K562 (cell line): ENCODE data around the gene GALK2. TPM values are rescaled to one million over a fixed set of nuclear protein-coding genes. Genes with fewer than 3 reads are reported as not detected.

Source experiments
- ATAC-seq: fragments of 200-7000 bp; cut with Tn5 transposase; 3 replicates; pipeline ENCODE4 v1.9.1; 2020; ENCODE audit warnings: moderate library complexity
- BruUV-seq: library from RNA; stranded (reverse); fragments of 400-500 nt; replicated peaks from 2 replicates; lab custom pipeline; 2021; lab: Mats Ljungman, UMichigan
- CTCF ChIA-PET: fragments of 300-600 bp; formaldehyde crosslinking; extraction: SDS; loops from one replicate; lab custom pipeline; 2021; ENCODE audit warnings: low intra/inter-chr PET ratio; lab: Yijun Ruan, JAX
- POLR2A ChIA-PET: fragments of 300-600, 350-650 bp; sonication (Branson Sonifier 250); formaldehyde crosslinking; extraction: SDS; loops from one replicate; lab custom pipeline; 2021; ENCODE audit warnings: antibody characterized with exemption, inconsistent platforms; lab: Yijun Ruan, JAX
- DNase-seq, 4 experiments: peaks; one replicate each; pipeline versions ENCODE4 v3.0.0 to v3.0.0-alpha.2; 2011 to 2018; ENCODE audit warnings: low spot score in 3 of 4, mixed read lengths in 3 of 4; ENCODE audit errors: extremely low read depth in 1 of 4
- FAIRE-seq: peaks from 2 replicates; lab custom pipeline; 2011; peaks lifted over from hg19 to GRCh38; lab: Jason Lieb, UNC
- H2AFZ ChIP-seq: 2 replicates; pipeline ENCODE4 v1.6.0; 2011; ENCODE audit warnings: low read depth, low read length, control low read depth, inconsistent platforms
- H3K27ac ChIP-seq: fragments of 200-600 bp; 3 replicates; pipeline ENCODE4 v1.8.0; 2011; ENCODE audit warnings: low read depth, mild to moderate bottlenecking, control low read depth, inconsistent platforms, low read length, moderate library complexity, mixed read lengths; ENCODE audit errors: extremely low read depth
- H3K27me3 ChIP-seq, 2 experiments: fragments of 300-600 bp in 1 of 2; 2 replicates in 1 of 2; 3 replicates in 1 of 2; pipeline versions ENCODE4 v1.6.0 to v1.8.0; 2011; ENCODE audit warnings: inconsistent platforms in 2 of 2, low read length in 2 of 2, mild to moderate bottlenecking in 1 of 2, mixed read lengths in 1 of 2, moderate library complexity in 1 of 2; ENCODE audit not compliant: control insufficient read depth in 2 of 2, insufficient read depth in 2 of 2
- H3K36me3 ChIP-seq: fragments of 300-600 bp; 3 replicates; pipeline ENCODE4 v1.8.0; 2011; ENCODE audit warnings: mild to moderate bottlenecking, low read length, inconsistent platforms; ENCODE audit not compliant: control insufficient read depth, insufficient read depth
- H3K4me1 ChIP-seq, 2 experiments: fragments of 200-600 bp in 1 of 2; replicated peaks in 1 of 2; 2 replicates in 1 of 2; 3 replicates in 1 of 2; pipeline versions ENCODE4 v1.5.1 to v1.8.0; 2011; ENCODE audit warnings: inconsistent platforms in 2 of 2, low read length in 2 of 2, mild to moderate bottlenecking in 1 of 2, mixed read lengths in 1 of 2, moderate library complexity in 1 of 2; ENCODE audit not compliant: control insufficient read depth in 2 of 2, insufficient read depth in 2 of 2
- H3K4me2 ChIP-seq: 2 replicates; pipeline ENCODE4 v1.6.1; 2011; ENCODE audit warnings: low read length, control low read depth, inconsistent platforms, mixed read lengths; ENCODE audit not compliant: insufficient read depth
- H3K4me3 ChIP-seq: fragments of 200-600 bp; sonication (generic), shearing (Covaris generic); 2 replicates; pipeline ENCODE4 v1.5.1; 2016; ENCODE audit warnings: control low read depth, inconsistent platforms
- H3K79me2 ChIP-seq: fragments of 200-600 bp; 3 replicates; pipeline ENCODE4 v1.8.0; 2011; ENCODE audit warnings: low read length, inconsistent platforms; ENCODE audit not compliant: control insufficient read depth, insufficient read depth
- H3K9ac ChIP-seq, 2 experiments: 2 replicates each; pipeline versions ENCODE4 v1.6.0 to v1.6.1; 2011; ENCODE audit warnings: low read depth in 2 of 2, low read length in 2 of 2, control low read depth in 1 of 2, inconsistent platforms in 1 of 2, mild to moderate bottlenecking in 1 of 2, mixed read lengths in 1 of 2; ENCODE audit not compliant: insufficient read depth in 1 of 2
- H3K9me1 ChIP-seq: one replicate; pipeline ENCODE4 v1.6.0; 2011; ENCODE audit warnings: inconsistent platforms, mild to moderate bottlenecking, low read length, moderate library complexity; ENCODE audit not compliant: control insufficient read depth, insufficient read depth
- H3K9me3 ChIP-seq: replicated peaks from 2 replicates; pipeline ENCODE4 v1.5.1; 2011; ENCODE audit warnings: low read depth, low read length, inconsistent platforms; ENCODE audit not compliant: control insufficient read depth, insufficient read depth
- H4K20me1 ChIP-seq: replicated peaks from 2 replicates; pipeline ENCODE4 v1.6.1; 2011; ENCODE audit warnings: low read length, inconsistent platforms, mixed read lengths; ENCODE audit not compliant: control insufficient read depth, insufficient read depth
- BHLHE40 ChIP-seq: IDR thresholded peaks from 2 replicates; pipeline ENCODE4 v1.6.1; 2011; ENCODE audit warnings: low read length, improper control_type of control experiment
- BRF1 ChIP-seq: IDR thresholded peaks from 3 replicates; pipeline ENCODE4 v1.6.1; 2011; ENCODE audit warnings: borderline replicate concordance, mild to moderate bottlenecking; ENCODE audit not compliant: insufficient read length; ENCODE audit errors: extremely low read depth
- CEBPG ChIP-seq, 3 experiments: fragments of 200-800 bp in 1 of 3; sonication (Bioruptor generic) in 1 of 3; sonication (generic) in 1 of 3; formaldehyde crosslinking in 1 of 3; IDR thresholded peaks in 2 of 3; conservative IDR thresholded peaks in 1 of 3; 2 replicates each; pipeline versions ENCODE4 v1.6.1 to v1.8.0; 2016 to 2022; ENCODE audit warnings: missing compliant biosample characterization in 2 of 3, missing genetic modification characterization in 2 of 3, mild to moderate bottlenecking in 1 of 3, missing genetic modification reagents in 1 of 3
- CGGBP1 ChIP-seq: fragments of 250-450 bp; sonication (Bioruptor Pico); IDR thresholded peaks from 2 replicates; pipeline ENCODE4 v1.9.0; 2021; ENCODE audit warnings: mild to moderate bottlenecking
- E2F4 ChIP-seq: sonication (generic); formaldehyde crosslinking; IDR thresholded peaks from 2 replicates; pipeline ENCODE4 v1.8.0; 2022; ENCODE audit warnings: mild to moderate bottlenecking, low read depth, missing genetic modification reagents
- HMGXB4 ChIP-seq: sonication (generic); formaldehyde crosslinking; IDR thresholded peaks from 2 replicates; pipeline ENCODE4 v1.8.1; 2023; ENCODE audit warnings: mild to moderate bottlenecking, missing genetic modification reagents
- KAT2B ChIP-seq: IDR thresholded peaks from one replicate; pipeline ENCODE4 v1.6.1; 2012; ENCODE audit warnings: low read depth, mild to moderate bottlenecking, control low read depth, inconsistent platforms, low read length, moderate library complexity
- MAFF ChIP-seq: IDR thresholded peaks from 2 replicates; pipeline ENCODE4 v1.6.1; 2012; ENCODE audit warnings: low read length, improper control_type of control experiment
- NR4A1 ChIP-seq, 2 experiments: fragments of 250-450 bp in 1 of 2; fragments of 450-650 bp in 1 of 2; sonication (Bioruptor Pico) in 1 of 2; IDR thresholded peaks; 2 replicates each; pipeline versions ENCODE4 v1.4.0 to v1.6.1; 2016 to 2020; ENCODE audit warnings: mild to moderate bottlenecking in 2 of 2, missing compliant biosample characterization in 1 of 2, missing genetic modification characterization in 1 of 2, moderate library complexity in 1 of 2
- RFX5 ChIP-seq: IDR thresholded peaks from 2 replicates; pipeline ENCODE4 v1.6.1; 2011; ENCODE audit warnings: low read depth, mild to moderate bottlenecking, improper control_type of control experiment, low read length
- SAFB ChIP-seq: fragments of 200-400 bp; formaldehyde crosslinking; IDR thresholded peaks from 2 replicates; pipeline ENCODE4 v1.6.1; 2017; ENCODE audit warnings: low read depth, low read length, borderline replicate concordance
- SNIP1 ChIP-seq: fragments of 450-650 bp; IDR thresholded peaks from 2 replicates; pipeline ENCODE4 v1.7.1; 2017; ENCODE audit warnings: low read depth, mild to moderate bottlenecking
- ZBTB33 ChIP-seq: sonication (generic); formaldehyde crosslinking; IDR thresholded peaks from 2 replicates; pipeline ENCODE4 v1.8.1; 2023; ENCODE audit warnings: mild to moderate bottlenecking, missing genetic modification reagents
- WGBS: fragments of 100-300 bp; shearing (Covaris generic); methylation state at CpG from one replicate; pipeline ENCODE4 v1.1.6; 2016; ENCODE audit warnings: low coverage, mixed read lengths; ENCODE audit not compliant: insufficient coverage; ENCODE audit errors: missing lambda C conversion rate; 5-methylcytosine and 5-hydroxymethylcytosine counted together
- in situ Hi-C: fragments of 300-500 bp; cut with MboI; formaldehyde crosslinking; loops from 4 replicates; pipeline ENCODE4 v1.15.0; 2018; ENCODE audit warnings: inconsistent platforms, mixed read lengths
- intact Hi-C: fragments of 100-400 bp; cut with micrococcal nuclease; formaldehyde crosslinking; loops from 2 replicates; pipeline ENCODE4 v1.14.2; 2022
- polyA plus RNA-seq, 8 experiments: library from polyadenylated mRNA; depleted of rRNA in 4 of 8; stranded (reverse) in 5 of 8; unstranded in 3 of 8; fragments of >200 nt; fragmentation: Nextera tagmentation in 2 of 8; fragmentation: Illumina TruSeq in 1 of 8; extraction: Ambion mirVana in 2 of 8; extraction: Trizol in 1 of 8; gene quantifications; 2 replicates each; pipeline versions ENCODE4 v1.2.1 to v1.2.3, GENCODE V29; 2011 to 2014; ENCODE audit warnings: inconsistent platforms in 1 of 8, missing spikeins in 1 of 8
- total RNA-seq, 7 experiments: library from RNA; depleted of rRNA in 6 of 7; stranded (reverse); fragments of >200 nt in 6 of 7; fragmentation: Illumina TruSeq in 2 of 7; extraction: Trizol in 2 of 7; gene quantifications; 2 replicates each; pipeline versions ENCODE4 v1.2.1 to v1.2.3, GENCODE V29; 2011 to 2021; ENCODE audit warnings: low replicate concordance in 1 of 7

Gene GALK2
- total and polyA plus RNA-seq, 9 of the 15 experiments (the other 6 are each of a cell fraction or from before 2014, with no cell fraction given): 32.8 to 82.0 (median 54.4) TPM

GRCh38 chr15:49279521-49280456 lies 109.7 kb downstream of the GALK2 start:
- intact Hi-C loops (no loop called here), in situ Hi-C loops (no loop called here)
- FAIRE-seq (no peak), DNase-seq (no peak), ATAC-seq (no peak)
- ChIA-PET CTCF (no interaction called here), POLR2A (interaction anchor here (1.4 kb wide), 1 partner anchor 9 kb away, joined by 3 read pairs; no protein-coding TSS in a partner anchor)
- Histone ChIP-seq H3K9ac (no peak overlapping the region), H3K79me2 (no peaks in the 10 kb centered on the region), H3K4me3 (no peak overlapping the region), H3K4me1 (no peaks in the 10 kb centered on the region), H3K9me1 (no peaks in the 10 kb centered on the region), H3K9me3 (no peaks in the 10 kb centered on the region; the same call in 1 of the 2 replicates), H3K27ac (no peak overlapping the region), H3K4me2 (no peak overlapping the region), H3K27me3 (no peaks in the 10 kb centered on the region), H3K36me3 (peaks cover 56% of the 10 kb centered on the region), H4K20me1 (no peaks in the 10 kb centered on the region), H2AFZ (no peak overlapping the region)
- WGBS: 88% methylated on average over 4 of the region's 4 CpGs
- no TSS peak for BruUV-seq
- TF ChIP-seq CGGBP1 (no peak), SAFB (no peak), E2F4 (CRISPR knock-in tag) (no peak), BRF1 (no peak), CEBPG (CRISPR knock-in tag; IDR thresholded peaks at IDR 0.05) (no peak), CEBPG (tag; conservative IDR thresholded peaks at IDR 0.05 in 1 of 2, IDR thresholded peaks at IDR 0.05 in 1 of 2) (no peak), MAFF (no peak), SNIP1 (no peak), HMGXB4 (no peak), ZBTB33 (CRISPR knock-in tag) (no peak), KAT2B (no peak), BHLHE40 (no peak), NR4A1 (CRISPR knock-in tag; IDR thresholded peaks at IDR 0.05) (no peak), NR4A1 (tag; IDR thresholded peaks at IDR 0.05) (no peak), RFX5 (no peak)
